GM19035 (cell line): ENCODE measurements around the gene CDK2.

Experiments
- ATAC-seq: cut with Tn5 transposase; IDR thresholded peaks from one replicate; pipeline ENCODE4 v1.9.1; 2021; ENCODE audit not compliant: unreplicated experiment

CDK2 gene

DNA sequence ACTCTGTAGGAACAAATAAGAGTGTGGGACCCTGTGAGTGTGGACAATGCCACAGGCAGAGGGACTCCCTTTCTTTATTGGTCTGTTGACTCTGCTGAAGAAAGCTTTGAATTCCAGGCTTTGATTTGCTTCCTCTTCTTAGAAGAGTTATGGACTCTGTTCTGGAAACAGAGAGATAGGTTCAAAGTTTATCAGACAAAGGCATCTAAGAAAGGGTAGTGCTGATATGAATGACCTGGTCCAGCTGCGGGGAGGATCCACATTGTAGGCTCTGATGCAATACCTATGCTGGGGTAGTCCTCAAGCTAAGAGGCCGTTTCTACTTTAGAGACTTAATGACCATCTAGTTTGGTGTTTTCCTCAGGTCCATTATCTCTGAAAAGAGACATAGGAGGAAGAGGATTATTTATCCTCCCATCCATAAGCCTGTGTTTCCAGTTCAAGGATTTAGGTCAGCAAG, 43.5 kb downstream of the CDK2 start:
- no peak for ATAC-seq

- no peak for ATAC-seq
Observed at GRCh38 chr12:56011509-56012090, 45.0 kb downstream of the CDK2 start.

- no peak for ATAC-seq
Observed at GRCh38 chr12:56013482-56013881, 46.9 kb downstream of the CDK2 start.

GRCh38 chr12:56014205-56014604, 47.6 kb downstream of the CDK2 start:
- no peak for ATAC-seq

DNA sequence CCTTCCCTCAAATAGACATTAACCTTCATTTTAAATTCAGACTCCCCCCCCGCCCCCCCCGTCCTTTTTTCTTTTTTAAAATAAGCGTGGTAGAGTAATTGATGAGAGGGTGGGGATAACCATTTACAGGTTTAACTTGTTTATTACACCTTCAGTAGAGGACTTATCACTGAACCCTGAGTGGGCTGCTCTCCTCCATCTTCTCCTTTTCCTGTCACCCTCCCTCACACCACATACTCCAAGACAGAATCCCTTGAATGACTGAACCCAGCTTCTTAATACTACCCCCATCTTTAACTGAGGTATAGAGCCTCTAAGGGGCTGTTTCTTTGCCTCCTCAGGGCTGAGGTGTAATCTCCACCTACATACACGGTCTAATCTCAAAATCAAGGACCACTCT, 50.6 kb downstream of the CDK2 start:
- no peak for ATAC-seq

DNA sequence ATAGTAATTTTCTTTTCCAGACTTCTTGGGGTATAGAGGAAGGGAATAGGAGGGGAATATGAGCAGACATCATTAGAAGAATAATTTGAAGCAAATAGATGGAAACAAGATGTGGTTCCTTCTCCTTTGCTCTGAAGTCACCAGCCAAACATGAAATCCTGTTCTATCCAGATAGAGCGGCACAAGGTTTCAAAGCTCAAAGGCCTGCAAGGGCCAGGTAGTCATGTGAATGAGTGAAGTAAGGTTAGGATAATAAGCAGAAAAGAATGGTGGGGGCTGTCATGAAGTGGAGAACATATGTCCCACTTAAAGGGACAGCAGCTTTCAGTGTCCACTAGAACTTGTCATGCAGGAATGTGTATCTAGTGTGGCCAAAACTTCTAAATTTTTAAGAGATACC, 51.7 kb downstream of the CDK2 start:
- ATAC-seq = no peak

DNA sequence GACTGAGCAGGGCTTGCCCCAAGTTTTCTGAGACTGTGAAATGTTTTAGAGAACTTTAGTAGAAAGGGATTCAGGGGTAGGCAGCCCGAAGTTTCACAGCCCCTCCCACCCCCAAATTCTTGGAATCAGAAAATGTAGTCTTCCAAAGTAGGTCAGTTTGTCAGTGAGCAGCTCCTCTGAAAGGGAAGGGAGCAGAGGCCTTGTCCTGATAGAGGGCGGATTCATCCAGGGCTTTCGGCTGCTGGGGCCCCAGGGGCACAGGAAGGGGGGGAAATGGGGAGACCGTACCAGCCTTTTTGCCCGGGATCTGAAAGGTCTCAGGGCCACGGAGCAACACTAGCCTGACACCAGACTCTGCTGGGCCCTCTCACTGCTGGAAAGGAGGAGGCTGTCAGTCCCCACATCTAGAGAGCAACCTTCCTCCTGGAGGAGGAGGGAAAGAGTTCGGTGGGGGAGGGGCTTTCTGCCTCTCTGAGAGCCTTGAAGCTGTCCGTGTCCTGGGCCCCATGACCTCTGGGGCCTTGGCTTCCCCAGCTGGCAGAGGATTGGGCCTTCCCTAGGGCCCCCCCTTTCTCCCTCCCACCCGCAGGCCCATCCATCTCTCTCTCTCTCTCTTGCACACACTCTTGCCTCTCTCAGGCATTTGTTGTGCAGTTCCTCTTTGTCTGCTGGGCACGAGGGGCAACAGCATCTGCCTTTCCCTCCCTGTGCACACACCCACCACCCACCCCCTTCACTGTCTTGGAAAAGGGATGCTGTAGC, 54.0 kb downstream of the CDK2 start, which contains the start of gene IKZF4:
IKZF4 (plus strand) TSS at position 621 of the 762 bp plus-strand sequence. CDS start 451 bp downstream, outside the sequence.
- no peak for ATAC-seq

DNA sequence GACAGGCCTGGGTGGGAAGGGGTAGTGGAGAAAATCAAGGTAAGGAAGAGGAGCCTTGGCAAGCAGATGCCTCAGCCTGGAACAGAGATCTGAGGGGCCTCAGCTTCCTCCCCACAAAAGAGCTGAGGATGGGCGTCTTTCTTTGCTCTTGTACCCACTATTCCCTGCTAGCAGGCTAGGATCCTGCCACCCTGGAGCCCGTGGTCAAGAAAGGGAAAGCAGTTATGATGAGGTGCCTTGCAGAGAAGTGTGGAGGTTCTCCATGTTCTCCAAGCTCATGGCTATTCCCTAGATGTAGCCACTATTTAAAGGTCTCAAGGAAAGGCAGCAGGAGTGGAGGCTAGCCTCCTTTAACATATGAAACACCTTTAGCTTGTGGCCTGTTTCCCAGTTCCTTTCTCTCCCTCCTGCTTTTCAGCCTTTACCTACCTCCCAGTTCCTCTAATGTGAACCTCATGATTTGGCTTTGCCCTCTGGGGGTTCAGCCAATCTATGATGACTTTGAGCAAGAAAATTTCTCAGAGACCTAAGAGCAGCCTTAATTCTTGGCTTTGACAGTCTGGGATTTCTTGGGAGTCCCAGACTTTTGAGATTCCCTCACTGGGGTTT, 55.4 kb downstream of the CDK2 start:
- no peak for ATAC-seq
